GM19468 (cell line): ENCODE results near the gene E2F3.
"Not testable (repeated sequence)": the region's sequence is repeated elsewhere in the genome, so short reads cannot be mapped to it uniquely, and the experiment has no call there.

ENCODE experiments used
- ATAC-seq: cut with Tn5 transposase; IDR thresholded peaks from one replicate; pipeline ENCODE4 v1.9.1; 2021; ENCODE audit warnings: mild to moderate bottlenecking, moderate library complexity, moderate number of reproducible peaks; ENCODE audit not compliant: unreplicated experiment; ENCODE audit errors: extremely low read depth

E2F3 gene

GRCh38 chr6:20458027-20458894 is 56.6 kb downstream of the E2F3 start:
- no peak for ATAC-seq

- no peak for ATAC-seq
Measured at GRCh38 chr6:20459682-20460081, 58.0 kb downstream of the E2F3 start.

GRCh38 chr6:20461576-20461975 is 59.9 kb downstream of the E2F3 start:
- ATAC-seq = no peak

- peak; percentile 27 for ATAC-seq
Measured at GRCh38 chr6:20463396-20463795, 61.7 kb downstream of the E2F3 start.

- ATAC-seq = no peak
Measured at GRCh38 chr6:20464041-20464440, 62.4 kb downstream of the E2F3 start.

GRCh38 chr6:20464847-20465246 is 63.2 kb downstream of the E2F3 start:
- no peak for ATAC-seq

- not testable (repeated sequence) for ATAC-seq
Measured at GRCh38 chr6:20465616-20466015, 63.9 kb downstream of the E2F3 start.

- peak; percentile 51 for ATAC-seq
Measured at GRCh38 chr6:20467437-20467836, 65.8 kb downstream of the E2F3 start.

GRCh38 chr6:20468209-20468608 is 66.5 kb downstream of the E2F3 start:
- ATAC-seq = no peak

GRCh38 chr6:20472748-20473147 is 71.1 kb downstream of the E2F3 start:
- ATAC-seq = no peak

- no peak for ATAC-seq
Measured at GRCh38 chr6:20473518-20473917, 71.8 kb downstream of the E2F3 start.

GRCh38 chr6:20474874-20475542 is 73.3 kb downstream of the E2F3 start:
- ATAC-seq = no peak

GRCh38 chr6:20476501-20477043 is 74.9 kb downstream of the E2F3 start:
- no peak for ATAC-seq

- no peak for ATAC-seq
Measured at GRCh38 chr6:20477485-20477884, 75.8 kb downstream of the E2F3 start.

- ATAC-seq = no peak
Measured at GRCh38 chr6:20479060-20479459, 77.4 kb downstream of the E2F3 start.

- ATAC-seq = no peak
Measured at GRCh38 chr6:20479526-20479925, 77.8 kb downstream of the E2F3 start.

GRCh38 chr6:20481281-20481680 is 79.6 kb downstream of the E2F3 start:
- no peak for ATAC-seq

- no peak for ATAC-seq
Measured at GRCh38 chr6:20483887-20484497, 82.3 kb downstream of the E2F3 start.

GRCh38 chr6:20486641-20487040 is 85.0 kb downstream of the E2F3 start:
- no peak for ATAC-seq

- ATAC-seq = no peak
Measured at GRCh38 chr6:20487669-20488375, 86.1 kb downstream of the E2F3 start.
